Mucosa of rectum (tissue), 2 donors: ENCODE measurements around the gene PDIA5.

Experiments used
- H3K27ac ChIP-seq, 2 donors: one replicate each; pipeline ENCODE4 v1.7.0; 2013; ENCODE audit warnings: inconsistent platforms in 2 of 2, low read depth in 2 of 2, low read length in 2 of 2
- H3K27me3 ChIP-seq, 2 donors: one replicate each; pipeline ENCODE4 v1.7.0; 2013; ENCODE audit warnings: low read length in 2 of 2; ENCODE audit not compliant: control insufficient read depth in 2 of 2, insufficient read depth in 2 of 2
- H3K36me3 ChIP-seq, 2 donors: one replicate each; pipeline ENCODE4 v1.7.0; 2013; ENCODE audit warnings: low read length in 2 of 2; ENCODE audit not compliant: control insufficient read depth in 2 of 2, insufficient read depth in 2 of 2
- H3K4me1 ChIP-seq, 2 donors: one replicate each; pipeline ENCODE4 v1.7.0; 2013; ENCODE audit warnings: low read length in 2 of 2, mild to moderate bottlenecking in 1 of 2; ENCODE audit not compliant: control insufficient read depth in 2 of 2, insufficient read depth in 2 of 2
- H3K4me3 ChIP-seq, 2 donors: one replicate each; pipeline ENCODE4 v1.7.0; 2013; ENCODE audit warnings: low read length in 2 of 2
- H3K9ac ChIP-seq, 2 donors: one replicate each; pipeline ENCODE4 v1.7.0; 2013; ENCODE audit warnings: low read length in 2 of 2, low read depth in 1 of 2, mild to moderate bottlenecking in 1 of 2
- H3K9me3 ChIP-seq, 2 donors: one replicate each; pipeline ENCODE4 v1.7.0; 2013; ENCODE audit warnings: low read length in 2 of 2; ENCODE audit not compliant: control insufficient read depth in 2 of 2
- donor health status: healthy.
- donor health status: Normal muscosa, but diverticular disease.

The PDIA5 gene

DNA sequence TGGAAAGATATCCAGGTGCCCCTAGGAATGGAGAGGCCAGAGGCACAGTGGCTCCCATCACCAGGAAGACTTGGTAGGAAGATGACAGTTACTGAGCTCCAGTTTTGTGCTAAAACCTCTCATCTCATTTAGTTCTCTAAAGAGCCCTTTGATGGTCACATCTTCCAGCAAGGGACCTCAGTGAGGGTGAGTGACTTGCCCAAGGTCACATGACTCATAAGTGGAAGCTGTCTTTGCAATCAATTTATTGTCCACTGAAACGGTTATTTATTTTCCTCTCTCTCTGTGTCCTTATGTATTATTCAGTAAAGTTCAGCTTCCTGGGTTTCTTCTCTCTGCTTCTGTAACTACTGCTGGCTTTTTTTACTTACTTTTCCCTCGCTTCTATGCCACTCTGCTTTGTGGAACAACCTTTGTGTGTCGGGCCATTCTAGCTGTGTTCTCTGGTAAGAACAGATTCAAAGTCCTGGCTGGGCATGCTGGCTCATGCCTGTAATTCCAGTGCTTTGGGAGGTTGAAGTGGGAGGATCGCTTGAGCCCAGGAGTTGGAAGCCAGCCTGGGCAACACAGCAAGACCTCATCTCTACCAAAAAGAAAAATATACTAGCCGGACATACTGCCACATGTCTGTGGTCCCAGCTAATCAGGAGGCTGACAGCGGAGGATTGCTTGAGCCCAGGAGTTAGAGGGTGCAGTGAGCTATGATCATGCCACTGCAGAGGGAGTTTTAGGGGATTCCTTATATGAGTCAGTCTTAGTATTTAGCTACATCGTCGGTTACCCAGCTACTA, 55.9 kb downstream of the PDIA5 start:
- no peaks in the 10 kb centered on the region for H3K27me3 ChIP-seq
- H3K4me1 ChIP-seq, result no peaks in the 10 kb centered on the region
- H3K36me3 ChIP-seq, result peaks cover 35 to 46% of the 10 kb centered on the region in 2 donors
- H3K9ac ChIP-seq, result no peak overlapping the region
- H3K27ac ChIP-seq, result no peak overlapping the region
- H3K9me3 ChIP-seq, result no peaks in the 10 kb centered on the region
- H3K4me3 ChIP-seq, result no peak overlapping the region

DNA sequence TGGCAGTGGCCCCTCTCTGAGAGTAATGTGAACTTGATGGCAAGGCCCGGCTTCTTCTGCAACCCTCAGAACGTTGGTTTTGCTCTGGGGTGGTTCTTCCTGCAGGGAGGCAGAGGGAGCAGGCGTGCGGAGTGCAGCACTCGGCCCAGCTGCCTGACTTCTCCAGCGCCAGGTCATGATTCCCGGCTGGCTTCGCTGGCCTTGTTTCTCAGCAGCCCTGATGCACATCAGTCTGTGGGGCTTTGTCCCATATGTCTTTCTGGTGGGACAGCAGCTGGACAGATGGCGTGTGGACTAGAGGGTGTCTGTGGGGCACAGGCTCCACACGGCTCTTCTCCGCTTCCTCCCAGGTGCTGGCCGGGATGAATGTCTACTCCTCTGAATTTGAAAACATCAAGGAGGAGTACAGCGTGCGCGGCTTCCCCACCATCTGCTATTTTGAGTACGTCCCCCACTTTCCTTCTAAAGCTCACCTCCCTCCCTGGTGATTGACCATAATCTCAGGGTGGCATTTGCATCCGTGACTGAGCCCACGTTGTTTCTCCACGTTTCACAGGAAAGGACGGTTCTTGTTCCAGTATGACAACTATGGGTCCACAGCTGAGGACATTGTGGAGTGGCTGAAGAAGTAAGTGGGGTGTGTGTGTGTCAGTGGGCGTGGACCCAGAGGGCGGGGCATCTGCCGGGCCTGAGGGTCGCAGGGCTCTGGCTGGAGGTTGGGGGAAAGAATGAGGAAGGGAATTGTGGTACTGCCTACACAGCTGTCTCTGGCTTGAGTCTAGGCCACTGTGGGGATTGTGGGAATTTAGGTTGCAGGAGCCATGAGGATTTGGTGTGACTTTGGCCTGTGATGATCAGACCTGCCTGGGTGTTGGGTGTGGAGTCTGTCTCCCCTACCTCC, 57.1 kb downstream of the PDIA5 start:
- Histone ChIP-seq H3K9me3 (no peaks in the 10 kb centered on the region), H3K36me3 (peaks cover 27 to 41% of the 10 kb centered on the region in 2 donors), H3K4me3 (no peak overlapping the region), H3K4me1 (no peaks in the 10 kb centered on the region), H3K27ac (no peak overlapping the region), H3K27me3 (no peaks in the 10 kb centered on the region), H3K9ac (no peak overlapping the region)

DNA sequence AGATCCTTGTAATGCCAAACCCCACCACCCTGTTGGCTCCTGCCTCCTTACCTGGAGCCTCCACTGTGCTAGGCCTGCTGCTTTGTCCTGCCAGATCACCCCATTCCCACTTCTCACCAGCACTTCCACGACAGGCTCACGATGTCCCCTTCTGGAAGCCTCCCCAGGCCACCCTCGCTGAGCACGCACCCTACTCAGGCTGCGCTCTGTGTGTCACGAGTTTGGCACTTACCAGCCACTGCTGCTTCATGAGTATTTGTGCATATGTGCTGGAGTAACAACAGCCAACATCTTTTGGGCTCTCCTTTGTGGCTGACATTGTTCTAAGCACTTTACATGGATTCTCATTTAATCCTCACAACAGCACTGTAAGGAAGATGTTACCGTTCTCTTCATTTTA, 58.1 kb downstream of the PDIA5 start:
- Histone ChIP-seq H3K4me3 (no peak overlapping the region), H3K9ac (no peak overlapping the region), H3K36me3 (peaks cover 27 to 40% of the 10 kb centered on the region in 2 donors), H3K27me3 (no peaks in the 10 kb centered on the region), H3K9me3 (no peaks in the 10 kb centered on the region), H3K4me1 (peaks cover 4 to 6% of the 10 kb centered on the region in 2 donors), H3K27ac (no peak overlapping the region)

DNA sequence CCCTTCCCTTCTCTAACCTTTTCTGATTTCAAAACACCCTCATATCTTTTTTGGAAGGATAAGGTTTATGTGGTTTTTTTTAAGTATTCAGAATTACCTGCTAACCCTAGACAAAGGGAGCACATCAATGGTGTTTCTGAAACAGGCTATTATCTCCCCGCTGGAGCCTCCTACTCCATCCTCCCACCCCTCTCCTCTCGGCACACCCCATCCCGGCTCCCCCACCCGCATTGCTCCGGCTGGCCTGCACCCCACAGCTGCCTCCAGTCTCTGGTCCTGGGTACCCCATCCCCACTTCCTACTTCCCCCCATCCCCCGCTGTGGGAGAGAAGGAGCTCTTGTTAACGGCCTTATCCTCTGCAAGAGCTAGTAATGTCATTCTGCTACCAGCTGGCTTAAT, 59.2 kb downstream of the PDIA5 start:
- H3K36me3 ChIP-seq, result peaks cover 26 to 34% of the 10 kb centered on the region in 2 donors
- no peak overlapping the region for H3K9ac ChIP-seq
- H3K4me3 ChIP-seq, result no peak overlapping the region
- H3K27me3 ChIP-seq, result no peaks in the 10 kb centered on the region
- H3K27ac ChIP-seq, result no peak overlapping the region
- peaks cover 6 to 15% of the 10 kb centered on the region in 2 donors for H3K4me1 ChIP-seq
- no peaks in the 10 kb centered on the region for H3K9me3 ChIP-seq

DNA sequence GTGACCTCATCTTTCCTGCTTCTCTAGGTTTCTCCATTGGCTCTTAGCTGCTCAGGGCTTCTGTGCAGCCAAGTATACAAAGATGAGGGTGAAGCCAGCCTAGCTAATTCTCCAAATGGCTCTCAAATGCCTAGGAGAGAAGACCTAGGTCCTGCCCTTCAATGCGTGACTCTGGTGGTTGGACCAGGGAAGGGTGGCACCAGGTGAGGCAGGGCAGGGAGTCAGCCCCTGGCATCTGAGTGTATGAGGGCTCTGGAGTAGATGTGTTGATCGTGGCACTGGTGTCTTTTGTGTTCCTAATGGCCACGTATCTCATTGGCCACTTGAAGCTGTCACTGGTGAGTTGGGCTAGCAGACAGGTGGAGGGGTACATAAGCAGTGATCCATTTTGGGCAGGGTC, 59.8 kb downstream of the PDIA5 start:
- Histone ChIP-seq H3K9ac (no peak overlapping the region), H3K36me3 (peaks cover 22 to 34% of the 10 kb centered on the region in 2 donors), H3K4me3 (no peak overlapping the region), H3K27me3 (no peaks in the 10 kb centered on the region), H3K27ac (no peak overlapping the region), H3K4me1 (peaks cover 6 to 20% of the 10 kb centered on the region in 2 donors), H3K9me3 (no peaks in the 10 kb centered on the region)

DNA sequence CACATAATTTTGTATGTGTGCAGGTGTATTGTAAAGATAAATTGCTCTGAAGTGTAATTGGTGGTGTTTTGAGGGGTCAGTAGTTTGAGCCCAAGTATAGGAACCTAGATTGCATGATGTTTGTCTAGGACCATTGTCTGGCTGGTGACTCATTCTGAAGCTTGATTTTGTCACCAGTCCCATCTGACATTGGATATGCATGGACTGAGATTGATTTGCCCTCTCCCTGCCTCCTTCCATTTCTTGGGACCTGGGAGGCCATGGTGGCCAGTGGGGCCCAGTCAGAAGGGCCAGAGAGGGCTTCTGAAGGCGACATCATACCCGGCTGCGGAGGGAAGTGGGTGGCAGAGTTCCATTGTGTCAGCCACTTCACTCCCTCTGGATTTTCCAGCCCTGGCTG, 62.3 kb downstream of the PDIA5 start:
- H3K36me3 ChIP-seq, result peaks cover 24 to 34% of the 10 kb centered on the region in 2 donors
- peak overlapping the region; percentile 95 to 98 for H3K27ac ChIP-seq

DNA sequence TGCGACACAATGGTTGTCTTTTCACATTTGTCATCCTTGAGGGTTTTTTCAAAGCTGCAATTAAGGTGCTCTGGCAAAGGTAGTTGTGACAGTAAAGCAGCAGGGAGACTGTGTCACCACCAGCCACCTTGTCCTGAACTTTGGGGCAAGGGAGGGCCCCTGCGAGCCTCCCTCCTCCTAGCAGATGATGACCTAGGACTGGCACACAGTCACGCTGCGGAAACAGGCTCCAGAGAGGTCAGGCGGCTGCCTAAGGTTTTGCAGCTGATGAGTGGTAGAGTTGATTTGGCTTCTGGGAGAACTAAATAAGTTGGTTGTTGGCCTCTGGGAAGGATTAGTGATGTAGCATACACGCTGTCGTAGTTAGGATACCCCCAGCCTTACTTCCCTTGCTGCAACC, 62.7 kb downstream of the PDIA5 start:
- Histone ChIP-seq H3K27ac (peak overlapping the region; percentile 95 to 98), H3K27me3 (no peaks in the 10 kb centered on the region), H3K4me3 (peak overlapping the region in 1 of 2 donors; percentile 52), H3K9ac (peak overlapping the region; percentile 68 to 82), H3K36me3 (peaks cover 27 to 34% of the 10 kb centered on the region in 2 donors), H3K9me3 (no peaks in the 10 kb centered on the region), H3K4me1 (peaks cover 6 to 21% of the 10 kb centered on the region in 2 donors)

More for the DNA sequence above, 62.3 kb downstream of the PDIA5 start:
- Histone ChIP-seq H3K4me3 (no peak overlapping the region), H3K9me3 (no peaks in the 10 kb centered on the region), H3K27me3 (no peaks in the 10 kb centered on the region), H3K4me1 (peaks cover 6 to 21% of the 10 kb centered on the region in 2 donors), H3K9ac (no peak overlapping the region)

DNA sequence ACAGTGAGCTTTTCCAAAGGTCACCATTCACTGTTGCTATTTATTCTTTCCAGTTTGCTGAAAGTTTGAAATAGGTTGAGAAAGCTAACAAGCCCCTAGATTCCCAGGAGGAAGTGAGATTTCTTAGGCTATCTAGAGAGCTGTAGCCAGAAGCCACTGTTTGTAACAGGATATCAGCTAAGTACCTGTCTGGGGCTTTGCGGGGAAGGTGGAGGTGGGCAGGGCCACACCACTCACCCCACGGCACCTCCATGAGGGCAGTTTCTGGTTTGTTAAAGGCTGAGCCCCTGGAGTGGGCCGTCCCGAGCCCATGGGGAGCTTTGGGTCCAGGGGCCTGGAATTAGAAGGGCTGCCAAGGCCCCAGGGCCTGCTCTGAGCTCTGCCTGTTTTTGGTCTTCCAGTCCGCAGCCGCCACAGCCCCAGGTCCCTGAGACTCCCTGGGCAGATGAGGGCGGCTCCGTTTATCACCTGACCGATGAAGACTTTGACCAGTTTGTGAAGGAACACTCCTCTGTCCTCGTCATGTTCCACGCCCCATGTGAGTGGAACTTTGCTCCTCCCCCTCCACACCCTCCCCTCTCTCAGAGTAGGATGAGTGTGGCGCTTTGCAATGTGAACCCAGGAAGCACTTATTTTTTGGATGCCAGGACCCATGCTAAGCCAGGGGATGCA, 63.4 kb downstream of the PDIA5 start:
- Histone ChIP-seq H3K9ac (peak overlapping the region; percentile 68 to 82), H3K4me3 (peak overlapping the region; percentile 43 to 52), H3K4me1 (peaks cover 6 to 21% of the 10 kb centered on the region in 2 donors), H3K27me3 (no peaks in the 10 kb centered on the region), H3K27ac (peak overlapping the region; percentile 95 to 98), H3K36me3 (peaks cover 28 to 31% of the 10 kb centered on the region in 2 donors), H3K9me3 (no peaks in the 10 kb centered on the region)

DNA sequence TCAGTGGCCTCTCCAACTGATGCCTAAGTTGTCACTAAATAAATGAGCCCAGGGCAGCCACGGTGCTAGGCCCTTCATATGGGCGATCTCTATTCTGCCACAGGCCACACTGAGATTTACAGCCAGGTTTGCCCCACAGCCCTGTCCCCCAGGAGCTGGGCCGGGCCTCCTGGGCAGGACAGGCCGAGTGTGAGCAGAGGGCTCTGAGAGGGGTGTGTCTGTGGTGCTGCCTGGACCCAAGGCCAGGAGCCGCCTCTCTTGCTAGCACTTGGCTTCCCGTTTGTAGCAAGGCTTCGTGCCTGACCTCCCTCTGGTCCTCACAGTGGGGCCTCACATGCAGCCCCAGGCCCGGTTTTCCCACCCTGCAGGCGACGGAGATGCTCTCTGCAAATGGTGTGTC, 67.8 kb downstream of the PDIA5 start:
- peaks cover 17 to 22% of the 10 kb centered on the region in 2 donors for H3K36me3 ChIP-seq
- H3K4me1 ChIP-seq, result peaks cover 5 to 23% of the 10 kb centered on the region in 2 donors
- no peaks in the 10 kb centered on the region for H3K27me3 ChIP-seq
- no peak overlapping the region for H3K27ac ChIP-seq
- H3K9me3 ChIP-seq, result no peaks in the 10 kb centered on the region
- no peak overlapping the region for H3K9ac ChIP-seq
- no peak overlapping the region for H3K4me3 ChIP-seq
